Measurements from ENCODE around the gene NANS.

- no peak for TF ChIP-seq CTCF (IDR thresholded peaks at IDR 0.05)
- no peak for TF ChIP-seq POLR2A (IDR thresholded peaks at IDR 0.05)
Observed at GRCh38 chr9:98120476-98120875, 63.9 kb downstream of the NANS start.

All from esophagus squamous epithelium (tissue), 4 donors.